ENCODE measurements around the gene KIAA0040. TPM values are rescaled to one million over a fixed set of nuclear protein-coding genes. Genes with fewer than 3 reads are reported as not detected.
A peak's percentile ranks its signal among the peaks of the same experiment; 100 is the strongest.

KIAA0040 gene
- total and polyA plus RNA-seq, 10 of the 15 experiments (the other 5 are each of a cell fraction or from before 2014, with no cell fraction given) = 7.6 to 47.7 (median 23.5) TPM

DNA sequence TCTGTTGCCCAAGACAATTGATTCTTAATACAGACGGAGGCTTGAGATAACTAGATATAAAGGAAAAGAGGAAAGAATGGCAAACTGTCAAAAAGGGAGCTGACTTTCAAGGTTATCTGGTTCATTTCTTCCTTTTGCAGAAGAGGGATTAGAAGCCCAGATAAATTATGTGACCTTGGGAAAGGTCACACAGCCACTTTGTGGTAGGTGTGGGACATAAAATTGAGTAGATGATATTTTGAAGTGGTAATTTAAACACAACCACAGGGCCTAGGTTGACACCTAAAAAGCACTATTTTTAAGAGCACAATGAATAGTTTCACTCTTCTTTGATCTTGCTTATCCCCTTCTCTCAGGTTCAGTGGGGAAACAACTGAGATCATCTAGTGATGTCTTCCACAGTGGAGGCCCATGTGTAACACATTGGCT, 16.9 kb upstream of the KIAA0040 start:
- peak overlapping the region; percentile 43; the same call in 1 of the 2 replicates for H3K9ac ChIP-seq (ENCODE audit: control insufficient read depth, insufficient read depth, low read length)
- ChIA-PET RAD21 (ENCODE audit: unreplicated experiment) (interaction anchor here (1.0 to 4.0 kb wide), 7 partner anchors 10 to 109 kb away, joined by 3 to 24 read pairs (median 12); no protein-coding TSS in a partner anchor), CTCF (interaction anchor here (0.8 to 3.8 kb wide), 7 partner anchors 10 to 109 kb away, joined by 4 to 17 read pairs (median 8); partner anchors contain the start of gene KIAA0040), SMC1A (ENCODE audit: uncharacterized antibody, unreplicated experiment) (interaction anchor here (0.7 to 4.0 kb wide), 17 partner anchors 8 to 109 kb away, joined by 3 to 51 read pairs (median 7); partner anchors contain the start of gene KIAA0040), POLR2A (interaction anchor here (0.6 to 3.5 kb wide), 7 partner anchors 14 to 257 kb away, joined by 3 to 24 read pairs (median 4); no protein-coding TSS in a partner anchor)
- no peaks in the 10 kb centered on the region for H3K27me3 ChIP-seq (replicated peaks in 1 of 2; ENCODE audit: control insufficient read depth in 2 of 2, insufficient read depth in 2 of 2, low read length in 1 of 2)
- H4K20me1 ChIP-seq (ENCODE audit: control insufficient read depth, insufficient read depth) = no peaks in the 10 kb centered on the region
- in situ Hi-C loops (cut with MboI) = no loop called here
- intact Hi-C loops (cut with micrococcal nuclease; ENCODE audit: unreplicated experiment) = no loop called here
- DNase-seq (ENCODE audit: low read depth, low spot score) = no peak
- H3K79me2 ChIP-seq (ENCODE audit: control insufficient read depth, insufficient read depth, low read length) = no peaks in the 10 kb centered on the region
- WGBS (ENCODE audit: insufficient coverage, insufficient replicate concordance, low lambda C conversion rate, missing lambda C conversion rate) = 0% methylated on average over 1 of the region's 1 CpG
- peak; percentile 87 for ATAC-seq
- H3K27ac ChIP-seq (ENCODE audit: control insufficient read depth, insufficient read depth) = peak overlapping the region; percentile 78
- H3K36me3 ChIP-seq (ENCODE audit: control insufficient read depth in 2 of 2, insufficient read depth in 2 of 2, low read length in 1 of 2) = no peaks in the 10 kb centered on the region
- H3K9me3 ChIP-seq (replicated peaks; ENCODE audit: control insufficient read depth, insufficient read depth, low read length) = no peaks in the 10 kb centered on the region
- H3K4me1 ChIP-seq (ENCODE audit: control insufficient read depth, insufficient read depth, low read length) = peaks cover 21% of the 10 kb centered on the region
- no peak overlapping the region for H3K4me3 ChIP-seq
- H3K4me2 ChIP-seq (ENCODE audit: control insufficient read depth, insufficient read depth) = peak overlapping the region; percentile 70
- H2AFZ ChIP-seq (ENCODE audit: control insufficient read depth, low read depth, low read length) = peak overlapping the region; percentile 69
- BruUV-seq (replicated peaks) = no TSS peak
- FAIRE-seq = no peak
- TF ChIP-seq, protein P1, sequence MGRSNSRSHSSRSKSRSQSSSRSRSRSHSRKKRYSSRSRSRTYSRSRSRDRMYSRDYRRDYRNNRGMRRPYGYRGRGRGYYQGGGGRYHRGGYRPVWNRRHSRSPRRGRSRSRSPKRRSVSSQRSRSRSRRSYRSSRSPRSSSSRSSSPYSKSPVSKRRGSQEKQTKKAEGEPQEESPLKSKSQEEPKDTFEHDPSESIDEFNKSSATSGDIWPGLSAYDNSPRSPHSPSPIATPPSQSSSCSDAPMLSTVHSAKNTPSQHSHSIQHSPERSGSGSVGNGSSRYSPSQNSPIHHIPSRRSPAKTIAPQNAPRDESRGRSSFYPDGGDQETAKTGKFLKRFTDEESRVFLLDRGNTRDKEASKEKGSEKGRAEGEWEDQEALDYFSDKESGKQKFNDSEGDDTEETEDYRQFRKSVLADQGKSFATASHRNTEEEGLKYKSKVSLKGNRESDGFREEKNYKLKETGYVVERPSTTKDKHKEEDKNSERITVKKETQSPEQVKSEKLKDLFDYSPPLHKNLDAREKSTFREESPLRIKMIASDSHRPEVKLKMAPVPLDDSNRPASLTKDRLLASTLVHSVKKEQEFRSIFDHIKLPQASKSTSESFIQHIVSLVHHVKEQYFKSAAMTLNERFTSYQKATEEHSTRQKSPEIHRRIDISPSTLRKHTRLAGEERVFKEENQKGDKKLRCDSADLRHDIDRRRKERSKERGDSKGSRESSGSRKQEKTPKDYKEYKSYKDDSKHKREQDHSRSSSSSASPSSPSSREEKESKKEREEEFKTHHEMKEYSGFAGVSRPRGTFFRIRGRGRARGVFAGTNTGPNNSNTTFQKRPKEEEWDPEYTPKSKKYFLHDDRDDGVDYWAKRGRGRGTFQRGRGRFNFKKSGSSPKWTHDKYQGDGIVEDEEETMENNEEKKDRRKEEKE (IDR thresholded peaks at IDR 0.05) = no peak
- TF ChIP-seq SMARCA5 (IDR thresholded peaks at IDR 0.05) (peak; percentile 45; the same call in 1 of the 2 replicates), FOS (IDR thresholded peaks at IDR 0.05; ENCODE audit: borderline replicate concordance, extremely low read depth, insufficient read length) (no peak), EP300 (IDR thresholded peaks at IDR 0.05; ENCODE audit: borderline replicate concordance in 1 of 2, control insufficient read depth in 1 of 2, low read depth in 2 of 2, low read length in 2 of 2) (peak in 1 of 2 experiments; percentile 6; a peak in 1 of 4 replicates), SP1 (IDR thresholded peaks at IDR 0.05; ENCODE audit: low read depth, low read length) (no peak), SIN3A (IDR thresholded peaks at IDR 0.05; ENCODE audit: low read depth, low read length) (no peak), ZBTB33 (IDR thresholded peaks at IDR 0.05) (no peak), JUND (IDR thresholded peaks at IDR 0.05; ENCODE audit: low read depth, low read length) (no peak), SREBF1 (IDR thresholded peaks at IDR 0.05; ENCODE audit: low read length) (no peak), RAD51 (IDR thresholded peaks at IDR 0.05) (0 out of 2 replicates have a peak, but pooled peaks have one; percentile 24), EED (IDR thresholded peaks at IDR 0.05; ENCODE audit: low read depth) (no peak), E2F4 (IDR thresholded peaks at IDR 0.05; ENCODE audit: low read depth, low read length) (no peak), GATAD2B (conservative IDR thresholded peaks at IDR 0.05; ENCODE audit: low read depth) (peak; percentile 33; the same call in 1 of the 2 replicates)
- TF ChIP-seq, protein P2, sequence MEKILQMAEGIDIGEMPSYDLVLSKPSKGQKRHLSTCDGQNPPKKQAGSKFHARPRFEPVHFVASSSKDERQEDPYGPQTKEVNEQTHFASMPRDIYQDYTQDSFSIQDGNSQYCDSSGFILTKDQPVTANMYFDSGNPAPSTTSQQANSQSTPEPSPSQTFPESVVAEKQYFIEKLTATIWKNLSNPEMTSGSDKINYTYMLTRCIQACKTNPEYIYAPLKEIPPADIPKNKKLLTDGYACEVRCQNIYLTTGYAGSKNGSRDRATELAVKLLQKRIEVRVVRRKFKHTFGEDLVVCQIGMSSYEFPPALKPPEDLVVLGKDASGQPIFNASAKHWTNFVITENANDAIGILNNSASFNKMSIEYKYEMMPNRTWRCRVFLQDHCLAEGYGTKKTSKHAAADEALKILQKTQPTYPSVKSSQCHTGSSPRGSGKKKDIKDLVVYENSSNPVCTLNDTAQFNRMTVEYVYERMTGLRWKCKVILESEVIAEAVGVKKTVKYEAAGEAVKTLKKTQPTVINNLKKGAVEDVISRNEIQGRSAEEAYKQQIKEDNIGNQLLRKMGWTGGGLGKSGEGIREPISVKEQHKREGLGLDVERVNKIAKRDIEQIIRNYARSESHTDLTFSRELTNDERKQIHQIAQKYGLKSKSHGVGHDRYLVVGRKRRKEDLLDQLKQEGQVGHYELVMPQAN (conservative IDR thresholded peaks at IDR 0.05) = no peak
